ENCODE measurements around the gene ETV5.

GRCh38 chr3:186014866-186015265 is 94.0 kb downstream of the ETV5 start:
- TF ChIP-seq CTCF (IDR thresholded peaks at IDR 0.05; ENCODE audit: low read depth, low read length, missing input control) = no peak
- no peak for TF ChIP-seq GABPA (IDR thresholded peaks at IDR 0.05 in 1 of 2, conservative IDR thresholded peaks at IDR 0.05 in 1 of 2)
- TF ChIP-seq NR2F2 (IDR thresholded peaks at IDR 0.05) = no peak
- no peak for TF ChIP-seq EGR1 (IDR thresholded peaks at IDR 0.05; ENCODE audit: low read depth in 2 of 2)
- no peak for TF ChIP-seq ZBTB33 (IDR thresholded peaks at IDR 0.05)
- no peak for TF ChIP-seq SP1 (IDR thresholded peaks at IDR 0.05)
- TF ChIP-seq YY1 (IDR thresholded peaks at IDR 0.05) = no peak
- no peak for TF ChIP-seq JUND (IDR thresholded peaks at IDR 0.05)
- no peak for TF ChIP-seq TAF1 (conservative IDR thresholded peaks at IDR 0.05)
